HT1080 (cell line): Measurements from ENCODE around the gene RNF133. TPM values are rescaled to one million over a fixed set of nuclear protein-coding genes. Genes with fewer than 3 reads are reported as not detected.

ENCODE experiments used
- small RNA-seq: library from RNA; depleted of rRNA; stranded (forward); fragments of <200 nt; gene quantifications from one replicate; pipeline ENCODE3, GENCODE V24; 2014
- total RNA-seq: library from RNA; depleted of rRNA; stranded (reverse); fragments of >200 nt; shearing (Covaris generic); gene quantifications from 2 replicates; pipeline ENCODE4 v1.2.3, GENCODE V29; 2014; rRNA removed

RNF133 gene
- total RNA-seq, 1 experiment from 2014 or later, result 0.08 TPM

Small RNA genes lying within 50 kb of the gene (small RNA-seq; reads per million reads assigned to genes)
- not detected for gene AC006463.1

Other genes with a start within 250 kb of the RNF133 start
- gene RNF148, start 3.8 kb upstream of the RNF133 start, total RNA-seq, result 0.18 and 0.43 TPM in 2 replicates
- gene CADPS2, start 187.3 kb upstream of the RNF133 start, total RNA-seq, result 13.0 and 13.6 TPM in 2 replicates